ENCODE measurements around the gene TUBB1.
"Not testable (repeated sequence)": the region's sequence is repeated elsewhere in the genome, so short reads cannot be mapped to it uniquely, and the experiment has no call there.

TUBB1 gene

DNA sequence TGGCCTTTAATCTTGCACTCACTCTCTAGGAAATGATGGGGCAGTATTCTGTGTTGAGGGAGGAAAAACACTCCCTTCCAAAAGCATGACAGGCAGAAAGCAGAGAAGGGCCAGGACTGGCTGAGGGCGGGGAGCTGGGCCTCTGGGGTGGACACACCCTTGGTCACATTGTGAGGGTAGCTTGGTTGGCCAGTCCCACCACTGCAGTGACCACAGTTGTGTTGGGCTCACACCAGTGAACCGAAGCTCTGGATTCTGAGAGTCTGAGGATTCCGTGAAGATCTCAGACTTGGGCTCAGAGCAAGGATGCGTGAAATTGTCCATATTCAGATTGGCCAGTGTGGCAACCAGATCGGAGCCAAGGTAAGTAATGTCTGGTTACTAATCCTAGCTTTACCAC is at the start of gene TUBB1:
TSS of gene TUBB1 (plus strand) at position 213 of the 400 bp plus-strand sequence. CDS start at position 307, 94 bp downstream.
- DNase-seq, result no peak

GRCh38 chr20:58969439-58969838 is 49.8 kb upstream of the TUBB1 start:
- DNase-seq, result no peak

DNA sequence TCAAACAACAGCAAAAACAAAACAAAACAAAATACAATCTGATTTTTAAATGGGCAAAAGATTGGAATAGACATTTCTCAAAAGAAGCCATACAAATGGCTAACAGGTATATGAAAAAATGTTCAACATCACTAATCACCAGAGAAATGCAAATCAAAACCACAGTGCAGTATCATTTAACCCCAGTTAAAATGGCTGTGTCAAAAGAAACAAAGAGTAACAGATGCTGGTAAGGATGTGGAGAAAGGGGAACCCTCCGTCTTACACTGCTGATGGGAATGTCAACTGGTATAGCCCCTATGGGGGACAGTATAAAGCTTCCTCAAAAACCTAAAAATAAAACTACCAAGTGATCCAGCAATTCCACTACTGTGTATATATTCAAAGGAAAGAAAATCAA is 49.1 kb upstream of the TUBB1 start:
- no peak for DNase-seq

DNA sequence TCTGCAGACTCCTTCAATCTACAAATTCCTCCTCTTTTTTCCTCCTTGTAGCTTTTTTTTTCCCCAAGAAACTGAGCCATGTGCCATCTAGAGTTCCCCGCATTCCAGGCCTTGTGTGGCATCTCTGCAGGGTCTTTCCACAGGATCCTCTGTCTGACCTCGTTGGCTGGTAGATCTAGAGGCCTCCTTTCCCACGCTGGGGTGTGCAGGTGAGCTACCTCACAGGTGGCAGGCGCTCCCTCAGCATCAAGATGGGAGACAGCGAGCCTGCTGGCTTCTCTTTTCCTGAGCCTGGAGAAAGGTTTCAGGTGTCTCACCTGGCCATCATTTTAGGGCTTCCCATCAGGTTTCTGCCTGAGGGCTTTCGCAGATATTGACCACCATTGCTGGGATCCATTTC is 47.8 kb upstream of the TUBB1 start:
- no peak for DNase-seq

GRCh38 chr20:58973179-58973578 is 46.0 kb upstream of the TUBB1 start:
- DNase-seq, result no peak

DNA sequence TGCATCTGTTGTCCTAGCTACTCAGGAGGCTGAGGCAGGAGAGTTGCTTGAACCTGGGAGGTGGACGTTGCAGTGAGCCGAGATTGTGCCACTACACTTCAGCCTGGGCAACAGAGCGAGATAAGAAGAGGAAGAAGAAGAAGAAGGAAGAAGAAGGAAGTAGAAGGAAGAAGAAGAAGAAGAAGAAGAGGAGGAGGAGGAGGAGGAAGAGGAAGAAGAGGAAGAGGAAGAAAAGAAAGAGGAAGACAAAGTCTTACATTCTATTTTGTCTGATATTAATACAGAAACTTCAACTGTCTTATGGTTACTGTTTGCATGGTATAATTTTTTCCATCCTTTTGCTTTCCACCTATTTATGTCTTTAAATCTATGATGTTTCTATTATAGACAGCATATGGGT is 45.4 kb upstream of the TUBB1 start:
- DNase-seq, result no peak

- DNase-seq, result no peak
Measured at GRCh38 chr20:58975353-58975752, 43.9 kb upstream of the TUBB1 start.

GRCh38 chr20:58976061-58976730 is 43.0 kb upstream of the TUBB1 start:
- no peak for DNase-seq

DNA sequence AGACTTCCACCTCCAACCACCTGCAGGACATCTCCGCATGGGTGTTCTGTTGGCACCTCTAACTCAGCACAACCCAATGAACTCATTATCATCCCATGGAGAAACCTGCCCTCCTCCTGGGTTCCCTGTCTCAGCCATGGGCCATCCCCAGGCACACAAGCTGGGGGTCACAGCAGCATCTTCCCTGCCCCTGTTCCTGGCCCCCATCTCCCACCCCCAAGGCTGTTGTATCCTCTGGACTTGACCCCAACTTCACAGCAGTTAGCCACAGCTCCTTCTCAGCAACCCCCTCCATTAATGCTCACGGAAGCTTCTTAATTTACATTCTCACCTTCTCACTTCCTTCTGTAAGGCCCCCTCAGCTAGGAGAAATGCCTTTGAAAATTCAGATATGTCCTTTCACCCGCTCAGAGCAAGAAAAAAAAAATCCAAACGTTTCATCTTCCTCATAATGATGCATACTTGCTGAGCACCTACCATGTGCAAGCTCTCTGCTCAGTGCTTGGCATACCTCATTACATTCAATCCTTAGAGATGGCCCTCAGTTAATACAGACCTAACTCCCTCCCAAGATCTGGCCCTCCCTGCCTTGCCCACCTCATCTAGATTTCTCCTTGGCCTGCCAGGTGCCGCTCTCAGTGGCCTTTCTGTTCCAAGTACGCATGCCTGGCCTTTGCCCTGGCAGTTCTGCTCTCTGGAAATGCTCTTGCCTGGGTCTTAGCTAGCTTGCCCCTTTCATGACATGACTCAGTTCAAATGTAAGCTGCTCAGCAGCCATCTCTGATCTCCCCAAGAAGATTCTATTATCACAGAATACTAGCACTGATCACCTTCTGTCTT is 40.7 kb upstream of the TUBB1 start:
- DNase-seq, result no peak

- DNase-seq, result peak; percentile 28
Measured at GRCh38 chr20:58980711-58981627, 38.3 kb upstream of the TUBB1 start, which contains the start of gene NELFCD. TSS of gene NELFCD (plus strand) at chr20:58981256. CDS start at chr20:58981310, 54 bp downstream.

DNA sequence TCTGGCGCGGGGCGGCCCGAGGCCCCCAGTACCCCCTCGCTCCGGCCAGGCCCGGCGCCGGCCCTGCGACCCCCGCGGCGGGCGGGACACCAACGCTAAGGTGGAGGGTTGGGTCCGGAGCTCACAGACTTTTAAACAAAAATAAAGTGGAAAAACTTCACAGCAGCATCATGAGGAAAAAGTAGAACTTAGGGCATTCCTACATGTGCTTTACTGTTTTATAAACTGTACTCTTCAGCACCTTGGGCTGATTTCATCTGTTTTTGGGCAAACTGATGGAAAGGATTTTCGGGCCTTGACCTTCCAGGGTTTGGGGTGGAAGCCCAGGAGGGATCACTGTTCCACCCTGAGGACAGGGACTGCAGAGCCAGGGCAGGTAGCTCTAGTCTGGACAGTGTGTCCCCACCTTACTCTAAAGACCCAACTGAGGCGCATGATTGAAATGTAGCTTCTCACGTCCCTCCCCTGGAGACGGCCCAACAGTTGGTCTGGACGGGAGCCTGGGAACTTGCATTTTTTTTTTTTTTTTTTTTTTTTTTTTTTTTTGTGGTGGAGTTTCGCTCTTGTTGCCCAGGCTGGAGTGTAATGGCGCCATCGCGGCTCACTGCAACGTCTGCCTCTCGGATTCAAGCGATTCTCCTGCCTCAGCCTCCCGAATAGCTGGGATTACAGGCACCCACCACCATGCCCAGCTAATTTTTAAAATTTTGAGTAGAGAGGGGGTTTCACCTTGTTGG is 37.4 kb upstream of the TUBB1 start:
- DNase-seq, result no peak

DNA sequence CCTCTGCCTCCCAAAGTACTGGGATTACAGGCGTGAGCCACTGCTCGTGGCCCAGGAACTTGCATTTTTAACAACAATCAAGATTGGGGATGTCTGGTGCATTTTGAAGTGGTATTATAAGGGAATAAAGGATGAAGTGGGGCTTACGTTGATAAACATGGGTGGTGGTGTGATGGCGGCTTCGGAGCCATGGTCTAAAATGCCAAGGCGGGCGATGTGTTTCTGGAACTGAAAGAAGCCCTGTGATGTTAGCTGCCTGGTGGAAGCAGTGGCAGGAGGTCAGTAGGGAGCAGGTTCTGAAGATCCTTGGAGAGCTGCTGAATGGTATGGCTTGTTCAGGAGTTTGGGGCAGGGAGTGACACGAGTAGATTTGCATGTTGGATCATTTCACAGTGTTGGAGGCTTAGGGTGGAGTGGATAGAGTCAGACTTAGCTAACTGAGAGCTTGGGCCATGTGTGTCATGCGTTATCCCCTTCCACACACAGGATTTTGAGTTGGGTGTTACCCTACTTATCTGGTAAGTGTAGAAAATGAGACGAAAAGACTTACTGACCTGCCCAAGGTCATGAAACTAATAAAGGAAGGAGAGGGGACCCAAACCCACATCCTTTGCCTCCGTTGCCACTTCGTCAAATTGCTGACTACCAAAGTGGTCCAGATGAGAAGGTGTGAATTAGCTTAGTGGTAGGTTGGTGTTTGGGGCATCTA is 36.7 kb upstream of the TUBB1 start:
- DNase-seq, result no peak

GRCh38 chr20:58983115-58983468 is 36.1 kb upstream of the TUBB1 start:
- not testable (repeated sequence) for DNase-seq

- DNase-seq, result no peak
Measured at GRCh38 chr20:58984691-58985090, 34.5 kb upstream of the TUBB1 start.

DNA sequence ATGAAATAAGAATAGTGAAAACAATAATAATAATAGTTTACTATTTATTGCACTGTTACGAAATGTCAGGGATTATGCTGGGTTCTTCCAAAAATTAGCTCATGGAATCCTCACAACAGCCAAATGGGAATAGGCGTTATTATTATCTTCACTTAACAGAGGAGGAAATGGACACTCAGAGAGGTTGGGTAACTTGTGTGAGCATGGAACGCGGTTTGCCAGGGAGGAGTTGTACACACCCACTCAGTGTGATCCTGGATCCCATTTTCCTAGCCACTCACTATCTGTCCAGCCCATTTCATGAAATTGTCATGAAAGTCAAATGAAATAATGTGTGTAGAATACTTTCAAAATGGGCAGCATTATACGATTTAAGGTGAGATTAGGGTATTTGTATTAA is 33.6 kb upstream of the TUBB1 start:
- DNase-seq, result no peak

DNA sequence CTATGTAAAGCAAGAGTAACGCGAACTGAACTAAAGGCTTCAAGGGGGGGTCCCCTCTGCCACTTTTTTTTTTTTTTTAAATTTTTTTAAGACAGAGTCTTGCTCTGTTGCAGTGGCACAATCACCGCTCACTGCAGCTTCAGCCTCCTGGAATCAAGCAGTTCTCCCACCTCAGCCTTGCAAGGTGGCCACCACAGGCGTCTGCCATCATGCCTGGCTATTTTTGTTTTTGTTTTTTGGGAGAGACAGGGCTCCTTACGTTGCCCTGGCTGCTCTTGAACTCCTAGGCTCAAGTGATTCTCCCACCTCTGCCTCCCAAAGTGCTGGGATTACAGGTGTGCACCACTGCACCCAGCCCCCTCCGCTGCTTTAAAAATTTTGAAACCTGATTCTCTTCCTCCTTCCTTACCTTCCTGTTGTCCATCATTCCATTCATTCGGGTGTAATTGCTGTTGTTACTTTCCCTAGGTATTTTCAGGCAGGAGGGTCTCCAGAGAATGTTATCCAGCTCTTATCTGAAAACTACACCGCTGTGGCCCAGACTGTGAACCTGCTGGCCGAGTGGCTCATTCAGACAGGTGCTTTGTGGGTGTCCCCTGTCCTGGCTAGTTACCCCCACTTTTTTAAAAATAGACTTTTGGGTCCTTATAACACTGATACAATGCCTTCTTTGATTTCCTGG is 32.8 kb upstream of the TUBB1 start:
- DNase-seq, result no peak

- DNase-seq, result no peak
Measured at GRCh38 chr20:58986968-58987517, 32.2 kb upstream of the TUBB1 start.

- no peak for DNase-seq
Measured at GRCh38 chr20:58987790-58988564, 31.3 kb upstream of the TUBB1 start.

GRCh38 chr20:58988565-58988882 is 30.7 kb upstream of the TUBB1 start:
- DNase-seq, result no peak

DNA sequence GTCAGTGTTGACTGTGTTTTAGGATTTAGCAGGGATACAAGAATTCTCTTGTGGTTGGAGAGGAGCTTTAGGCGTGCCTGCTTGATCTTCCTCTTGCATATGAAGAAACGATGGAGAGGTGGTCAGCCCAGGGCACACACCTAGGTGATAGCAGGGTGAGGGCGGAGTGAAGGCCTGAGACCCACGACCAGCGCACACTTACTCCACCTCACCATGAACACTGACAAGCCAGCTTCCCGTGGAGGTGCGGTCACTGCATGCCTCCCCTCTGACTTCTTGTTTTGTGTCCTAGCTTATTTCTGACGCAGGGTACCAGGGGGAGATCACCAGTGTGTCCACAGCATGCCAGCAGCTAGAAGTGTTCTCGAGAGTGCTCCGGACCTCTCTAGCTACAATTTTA is 30.0 kb upstream of the TUBB1 start:
- no peak for DNase-seq
